Tibial nerve (tissue), 4 donors: ENCODE data around the gene CALML5. TPM values are rescaled to one million over a fixed set of nuclear protein-coding genes. Genes with fewer than 3 reads are reported as not detected.

Experiments
- DNase-seq, 2 donors: peaks; one replicate each; pipeline ENCODE4 v3.0.0-alpha.2; 2019; ENCODE audit warnings: low spot score in 2 of 2
- H3K27ac ChIP-seq, 4 donors: fragments of 200-600 bp; sonication (generic) in 3 of 4; one replicate each; pipeline ENCODE4 v1.5.1; 2017 to 2019; ENCODE audit warnings: mild to moderate bottlenecking in 1 of 4
- H3K27me3 ChIP-seq, 2 donors: fragments of 200-600 bp; sonication (generic) in 1 of 2; one replicate each; pipeline versions ENCODE4 v1.5.1 to v1.6.0; 2017 to 2019
- H3K36me3 ChIP-seq, 3 donors: fragments of 200-600 bp; sonication (generic); one replicate each; pipeline ENCODE4 v1.5.1; 2018 to 2019
- H3K4me1 ChIP-seq, 4 donors: fragments of 200-600 bp; sonication (generic) in 3 of 4; one replicate each; pipeline ENCODE4 v1.5.1; 2017 to 2019
- H3K4me3 ChIP-seq, 4 donors: fragments of 200-600 bp; sonication (generic) in 3 of 4; one replicate each; pipeline ENCODE4 v1.5.1; 2017 to 2019; ENCODE audit warnings: mild to moderate bottlenecking in 1 of 4, moderate library complexity in 1 of 4
- H3K9me3 ChIP-seq, 4 donors: fragments of 200-600 bp; sonication (generic) in 3 of 4; one replicate each; pipeline ENCODE4 v1.5.1; 2017 to 2019
- EP300 ChIP-seq, 2 donors: sonication (generic); formaldehyde crosslinking; IDR thresholded peaks; one replicate each; pipeline ENCODE4 v1.6.1; 2017; ENCODE audit warnings: antibody characterized with exemption in 2 of 2, mild to moderate bottlenecking in 1 of 2
- POLR2A ChIP-seq, 2 donors: fragments of 450-650 bp; IDR thresholded peaks; one replicate each; pipeline ENCODE4 v1.6.1; 2017; ENCODE audit warnings: antibody characterized with exemption in 2 of 2, mild to moderate bottlenecking in 2 of 2, moderate library complexity in 2 of 2
- WGBS, 2 donors: methylation state at CpG; one replicate each; pipeline ENCODE4 v1.1.5; 2018; 5-methylcytosine and 5-hydroxymethylcytosine counted together
- total RNA-seq, 4 donors: library from RNA; depleted of rRNA; stranded (reverse); fragments of >200 nt; gene quantifications; one replicate each; pipeline ENCODE4 v1.1.0, GENCODE V29; 2016
- TF ChIP-seq, protein P1 (sequence below), 5 experiments: fragments of 200-600 bp in 3 of 5; fragments of 450-650 bp in 2 of 5; sonication (generic) in 3 of 5; IDR thresholded peaks; one replicate each; pipeline ENCODE4 v1.5.1; 2016 to 2019; ENCODE audit warnings: antibody characterized with exemption in 5 of 5, mild to moderate bottlenecking in 3 of 5, moderate library complexity in 2 of 5

The CALML5 gene
- total RNA-seq, 4 donors from 2014 or later = not detected

DNA sequence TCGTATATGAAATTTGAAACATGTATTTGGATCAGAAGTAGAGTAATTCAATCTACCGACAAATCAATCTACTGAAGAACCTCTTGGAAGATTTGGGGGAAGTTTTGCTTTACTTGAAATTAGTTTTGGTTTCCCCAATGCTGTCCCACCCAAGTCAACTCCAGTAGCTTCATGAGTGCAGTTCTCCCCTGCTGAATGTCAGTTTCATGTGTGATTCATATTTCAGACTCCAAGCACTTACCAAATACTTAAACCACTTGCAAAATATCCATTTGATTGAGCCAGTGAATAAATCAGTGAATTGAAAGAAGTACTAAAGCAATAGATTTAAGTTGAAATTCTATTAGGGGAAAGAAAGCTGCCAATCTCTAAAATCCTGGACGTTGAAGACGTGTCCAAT is 9.3 kb downstream of the CALML5 start:
- no peak overlapping the region for H3K4me3 ChIP-seq
- no peaks in the 10 kb centered on the region for H3K27me3 ChIP-seq
- 91 to 93% methylated on average over 4 of the region's 4 CpGs for WGBS, 2 donors
- H3K9me3 ChIP-seq = peaks cover 0 to 15% (median 0%) of the 10 kb centered on the region in 4 donors
- no peak for DNase-seq
- TF ChIP-seq EP300 (IDR thresholded peaks at IDR 0.05) = no peak
- no peak for TF ChIP-seq POLR2A (IDR thresholded peaks at IDR 0.05)
- TF ChIP-seq, protein P1, sequence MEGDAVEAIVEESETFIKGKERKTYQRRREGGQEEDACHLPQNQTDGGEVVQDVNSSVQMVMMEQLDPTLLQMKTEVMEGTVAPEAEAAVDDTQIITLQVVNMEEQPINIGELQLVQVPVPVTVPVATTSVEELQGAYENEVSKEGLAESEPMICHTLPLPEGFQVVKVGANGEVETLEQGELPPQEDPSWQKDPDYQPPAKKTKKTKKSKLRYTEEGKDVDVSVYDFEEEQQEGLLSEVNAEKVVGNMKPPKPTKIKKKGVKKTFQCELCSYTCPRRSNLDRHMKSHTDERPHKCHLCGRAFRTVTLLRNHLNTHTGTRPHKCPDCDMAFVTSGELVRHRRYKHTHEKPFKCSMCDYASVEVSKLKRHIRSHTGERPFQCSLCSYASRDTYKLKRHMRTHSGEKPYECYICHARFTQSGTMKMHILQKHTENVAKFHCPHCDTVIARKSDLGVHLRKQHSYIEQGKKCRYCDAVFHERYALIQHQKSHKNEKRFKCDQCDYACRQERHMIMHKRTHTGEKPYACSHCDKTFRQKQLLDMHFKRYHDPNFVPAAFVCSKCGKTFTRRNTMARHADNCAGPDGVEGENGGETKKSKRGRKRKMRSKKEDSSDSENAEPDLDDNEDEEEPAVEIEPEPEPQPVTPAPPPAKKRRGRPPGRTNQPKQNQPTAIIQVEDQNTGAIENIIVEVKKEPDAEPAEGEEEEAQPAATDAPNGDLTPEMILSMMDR (IDR thresholded peaks at IDR 0.05) = no peak
- H3K27ac ChIP-seq = no peak overlapping the region
- no peaks in the 10 kb centered on the region for H3K4me1 ChIP-seq
- H3K36me3 ChIP-seq = no peaks in the 10 kb centered on the region

DNA sequence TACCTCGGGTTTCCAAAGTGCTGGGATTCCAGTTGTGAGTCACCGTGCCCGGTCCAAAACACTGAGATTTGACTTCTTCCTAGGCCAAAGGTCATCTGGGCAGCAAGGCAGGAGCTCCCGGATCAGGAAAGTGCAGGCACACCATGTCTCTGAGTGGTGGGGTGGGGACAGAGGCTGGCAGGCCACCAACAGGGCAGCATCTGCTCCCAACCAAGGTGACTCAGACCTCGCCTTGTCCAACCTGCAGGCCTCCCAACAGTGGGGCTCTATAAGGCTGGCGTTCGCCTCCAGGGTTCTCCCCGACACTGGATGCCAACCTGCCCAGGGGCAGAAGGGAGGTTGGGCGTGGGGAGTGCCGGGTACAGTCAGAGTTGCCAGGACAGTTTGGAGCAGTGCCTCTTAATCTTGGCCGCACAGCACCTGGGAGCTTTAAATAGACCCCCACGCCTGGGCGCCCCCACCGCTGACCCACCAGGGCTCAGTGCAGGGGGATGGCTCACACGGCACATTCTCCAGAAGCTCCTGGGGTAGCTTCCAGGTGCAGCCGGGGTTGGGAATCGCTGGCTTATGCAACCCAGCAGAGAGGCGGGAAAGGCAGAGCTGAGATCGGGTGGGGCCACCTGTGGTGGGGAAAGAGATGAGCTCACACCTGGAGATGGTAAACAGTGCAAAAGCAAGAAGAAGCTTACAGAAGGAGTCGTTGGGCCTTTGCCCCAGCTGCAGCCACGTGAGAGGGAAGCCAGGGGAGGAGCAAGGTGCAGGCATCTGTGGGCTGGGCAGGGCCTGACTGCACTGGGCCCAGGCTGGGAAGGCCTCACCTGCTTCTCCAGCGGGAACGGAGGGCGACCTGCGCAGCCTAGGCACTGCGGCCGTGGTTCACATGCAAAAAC is 10.9 kb downstream of the CALML5 start:
- no peaks in the 10 kb centered on the region for H3K27me3 ChIP-seq
- DNase-seq = no peak
- no peaks in the 10 kb centered on the region for H3K4me1 ChIP-seq
- H3K36me3 ChIP-seq = no peaks in the 10 kb centered on the region
- TF ChIP-seq POLR2A (IDR thresholded peaks at IDR 0.05) (no peak), EP300 (IDR thresholded peaks at IDR 0.05) (no peak)
- TF ChIP-seq, protein P1 (IDR thresholded peaks at IDR 0.05) = no peak
- H3K4me3 ChIP-seq = no peak overlapping the region
- 88 to 91% methylated on average over 26 to 27 of the region's 27 CpGs for WGBS, 2 donors
- peak overlapping the region in 1 of 4 donors; percentile 41 for H3K27ac ChIP-seq
- peaks cover 0 to 15% (median 0%) of the 10 kb centered on the region in 4 donors for H3K9me3 ChIP-seq

DNA sequence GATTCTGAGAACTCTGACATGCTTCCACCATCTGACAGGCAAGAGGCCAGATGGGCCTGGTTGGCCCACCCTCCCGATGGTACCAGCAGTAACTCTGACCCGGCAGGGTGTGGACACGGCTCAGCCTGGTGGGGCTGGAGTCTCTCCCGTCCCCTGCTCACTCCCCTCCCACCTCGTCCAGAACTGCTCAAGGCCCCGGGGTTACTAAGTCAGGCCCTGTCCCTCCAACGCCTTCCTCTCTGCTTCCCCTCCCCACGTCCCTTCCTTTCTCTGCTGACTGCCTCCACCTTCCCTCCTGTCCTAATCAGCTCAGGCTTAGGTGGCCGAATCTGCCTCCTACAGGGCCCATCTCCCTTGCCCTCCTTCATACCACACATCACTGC is 12.5 kb downstream of the CALML5 start:
- 69 to 78% methylated on average over 9 of the region's 9 CpGs for WGBS, 2 donors
- Histone ChIP-seq H3K4me3 (no peak overlapping the region), H3K27ac (no peak overlapping the region), H3K9me3 (peaks cover 0 to 3% (median 0%) of the 10 kb centered on the region in 4 donors), H3K27me3 (no peaks in the 10 kb centered on the region), H3K36me3 (no peaks in the 10 kb centered on the region), H3K4me1 (no peaks in the 10 kb centered on the region)
- no peak for DNase-seq
- no peak for TF ChIP-seq EP300 (IDR thresholded peaks at IDR 0.05)
- TF ChIP-seq, protein P1 (IDR thresholded peaks at IDR 0.05) = no peak
- TF ChIP-seq POLR2A (IDR thresholded peaks at IDR 0.05) = no peak

DNA sequence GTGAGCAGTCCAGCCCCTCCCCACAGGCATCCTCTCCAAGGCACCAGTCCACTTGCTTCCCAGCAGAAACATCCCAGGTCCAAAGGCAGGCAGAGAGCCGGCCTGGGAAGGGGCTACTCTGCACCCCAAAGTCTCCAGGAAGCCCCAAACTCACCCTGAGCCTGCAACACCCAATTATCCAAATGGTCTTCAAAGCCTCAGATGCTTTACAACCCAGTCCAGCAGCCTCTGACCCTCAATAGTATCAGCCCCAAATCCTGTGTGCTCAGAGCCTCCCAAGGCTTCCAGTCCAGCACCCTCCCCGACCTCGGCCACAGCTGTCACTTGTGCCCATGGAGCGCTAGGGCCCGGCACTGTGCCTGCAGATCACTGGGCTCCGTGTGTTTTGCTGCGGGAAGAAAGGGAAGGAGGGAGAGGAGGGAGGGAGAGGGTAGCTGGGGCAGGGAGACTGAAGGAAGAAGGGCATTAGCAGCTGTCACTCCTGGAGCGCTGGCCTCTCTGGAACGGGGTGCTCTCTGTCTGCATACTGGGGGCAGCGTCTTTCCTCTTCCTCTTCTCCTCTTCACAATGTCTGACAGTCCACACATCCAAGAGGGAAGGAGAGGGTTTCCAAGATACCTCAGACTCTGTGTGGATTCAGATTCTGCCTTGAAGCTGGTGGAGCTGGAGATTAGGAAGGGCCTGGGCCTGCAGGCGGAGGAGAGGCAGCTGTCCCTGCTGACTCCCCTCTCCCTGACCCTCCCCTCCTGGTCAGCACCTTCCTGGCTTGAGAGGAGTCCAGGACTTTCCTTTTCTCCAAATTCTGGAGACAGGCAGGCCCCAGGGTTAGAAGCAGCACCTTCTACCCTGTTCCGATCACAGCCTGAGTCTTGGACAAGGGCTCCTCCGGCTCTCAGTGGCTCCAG is 13.2 kb downstream of the CALML5 start:
- Histone ChIP-seq H3K36me3 (no peaks in the 10 kb centered on the region), H3K27ac (no peak overlapping the region), H3K4me1 (no peaks in the 10 kb centered on the region), H3K4me3 (no peak overlapping the region), H3K27me3 (no peaks in the 10 kb centered on the region), H3K9me3 (no peaks in the 10 kb centered on the region)
- DNase-seq = no peak
- 68 to 69% methylated on average over 13 of the region's 13 CpGs for WGBS, 2 donors
- TF ChIP-seq POLR2A (IDR thresholded peaks at IDR 0.05) (no peak), EP300 (IDR thresholded peaks at IDR 0.05) (no peak)
- TF ChIP-seq, protein P1 (IDR thresholded peaks at IDR 0.05) = no peak
